Activated CD4-positive, alpha-beta T cell treated with anti-CD3 and anti-CD28 coated beads, Interleukin-2, amount 50 U/mL, for 4 hours (primary cell): ENCODE measurements around the gene GLDN.

ENCODE experiments used
- DNase-seq, 2 experiments: peaks; one replicate each; pipeline ENCODE4 v3.0.0-alpha.2; 2020

GLDN gene

DNA sequence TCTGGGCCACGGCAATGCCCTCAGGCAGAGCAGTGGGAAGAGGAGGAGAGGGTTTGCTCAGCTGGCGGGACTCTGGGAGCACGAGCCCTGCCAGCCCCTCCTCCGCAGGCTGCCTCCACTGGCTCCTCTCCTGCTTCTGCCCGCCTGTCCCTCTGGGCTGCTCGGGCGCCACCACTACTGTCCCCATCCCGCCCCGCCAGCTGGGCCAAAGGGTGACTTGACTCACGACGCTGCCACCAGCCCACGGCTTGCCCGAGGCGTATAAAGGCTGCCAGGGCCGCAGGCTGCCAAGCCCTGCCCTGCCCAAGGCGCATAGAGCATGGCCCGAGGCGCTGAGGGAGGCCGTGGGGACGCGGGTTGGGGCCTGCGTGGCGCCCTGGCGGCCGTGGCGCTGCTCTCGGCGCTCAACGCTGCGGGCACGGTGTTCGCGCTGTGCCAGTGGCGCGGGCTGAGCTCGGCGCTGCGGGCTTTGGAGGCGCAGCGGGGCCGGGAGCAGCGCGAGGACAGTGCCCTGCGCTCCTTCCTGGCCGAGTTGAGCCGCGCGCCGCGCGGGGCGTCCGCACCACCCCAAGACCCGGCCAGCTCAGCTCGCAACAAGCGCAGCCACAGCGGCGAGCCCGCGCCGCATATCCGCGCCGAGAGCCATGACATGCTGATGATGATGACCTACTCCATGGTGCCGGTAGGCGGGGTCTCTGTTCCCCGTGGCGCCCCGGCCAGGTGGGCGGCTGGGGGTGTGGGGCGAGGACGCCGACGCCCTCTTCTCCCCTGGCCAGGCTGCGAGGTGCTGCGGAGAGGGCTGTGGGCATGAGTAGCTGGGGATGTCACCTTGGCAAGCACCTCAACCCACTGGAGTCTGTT, at the start of gene GLDN:
TSS of gene GLDN (plus strand) at position 290 of the 861 bp plus-strand sequence. CDS start at position 320, 30 bp downstream.
- no peak for DNase-seq

DNA sequence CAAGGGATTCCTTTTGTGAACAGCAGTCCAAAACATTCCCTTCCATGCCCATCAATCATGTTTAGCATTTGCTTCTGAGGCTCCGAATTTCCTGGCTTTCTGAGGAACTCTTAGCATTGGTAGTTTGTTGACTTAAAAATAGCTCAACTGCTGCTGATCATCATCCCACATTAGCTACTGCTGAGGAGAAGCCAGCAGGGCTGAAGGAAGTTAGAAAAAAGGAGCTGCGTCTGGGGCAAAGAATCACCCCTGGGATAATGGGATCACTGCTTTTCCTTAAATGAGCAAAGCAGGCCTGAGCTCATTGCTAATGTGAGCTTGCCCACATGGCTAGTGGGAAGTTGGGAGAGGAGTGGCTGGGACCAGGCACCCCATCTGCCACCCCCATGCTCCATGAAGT, 42.8 kb upstream of the GLDN start:
- no peak for DNase-seq

DNA sequence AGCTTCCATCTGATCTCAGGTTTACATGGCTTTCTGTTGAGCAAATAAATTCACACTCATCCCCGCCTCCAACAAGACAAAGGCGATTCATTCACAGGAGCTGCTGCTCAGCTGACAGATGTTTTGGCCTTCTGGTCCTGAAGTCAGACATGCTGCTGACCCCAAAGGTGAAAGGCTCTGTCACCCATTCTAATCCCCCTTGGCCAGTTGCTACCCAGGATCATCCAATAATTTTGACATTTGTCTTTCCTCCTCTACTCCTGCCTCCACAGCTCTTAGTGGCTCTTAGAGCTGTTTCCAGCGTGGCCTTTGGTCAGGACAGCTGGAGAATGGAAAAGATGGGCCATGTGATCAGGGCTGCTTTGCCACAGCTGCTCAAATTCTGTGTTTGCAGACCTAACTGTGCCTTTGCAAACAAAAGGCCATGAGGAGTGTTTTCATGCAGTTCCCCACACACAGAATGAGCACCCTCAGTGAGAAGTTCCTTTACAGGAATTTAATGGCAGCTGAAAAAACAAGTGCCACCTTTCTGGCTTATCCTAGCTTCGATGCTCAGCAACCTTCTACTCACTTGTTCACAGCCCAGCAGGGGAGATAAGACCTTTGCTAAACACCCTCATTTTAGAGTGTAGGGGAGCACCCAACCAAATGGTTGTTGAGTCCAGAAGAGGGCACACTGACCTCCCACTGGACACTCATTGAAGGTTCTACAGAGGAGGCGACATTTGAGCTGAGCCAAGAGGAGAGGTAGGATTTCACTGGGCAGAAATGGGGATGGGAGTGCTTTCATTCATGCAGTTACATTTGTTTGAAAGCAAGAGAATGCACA, 42.1 kb upstream of the GLDN start:
- no peak for DNase-seq

GRCh38 chr15:51302480-51302879, 39.0 kb upstream of the GLDN start:
- DNase-seq = no peak

GRCh38 chr15:51303462-51303980, 37.9 kb upstream of the GLDN start:
- no peak for DNase-seq

DNA sequence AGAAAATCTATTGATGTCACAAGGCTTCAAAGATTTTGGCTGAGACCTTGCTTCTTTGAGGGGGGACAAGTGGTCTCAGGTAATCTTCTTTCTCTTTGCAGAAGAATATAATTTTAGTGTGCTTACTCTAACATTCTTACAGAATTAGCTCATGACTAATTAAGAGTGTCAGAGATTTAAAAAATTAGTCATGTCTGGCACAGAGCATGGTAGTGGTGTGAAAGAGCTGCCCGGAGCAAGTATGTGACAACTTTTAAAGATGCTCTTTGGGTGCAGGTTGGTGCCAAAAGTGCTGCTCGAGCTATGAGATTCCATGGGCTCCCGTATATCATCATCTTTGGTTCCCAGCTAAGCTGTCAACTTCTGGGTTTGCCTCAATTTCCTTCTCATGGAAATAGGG, 34.1 kb upstream of the GLDN start:
- no peak for DNase-seq

DNA sequence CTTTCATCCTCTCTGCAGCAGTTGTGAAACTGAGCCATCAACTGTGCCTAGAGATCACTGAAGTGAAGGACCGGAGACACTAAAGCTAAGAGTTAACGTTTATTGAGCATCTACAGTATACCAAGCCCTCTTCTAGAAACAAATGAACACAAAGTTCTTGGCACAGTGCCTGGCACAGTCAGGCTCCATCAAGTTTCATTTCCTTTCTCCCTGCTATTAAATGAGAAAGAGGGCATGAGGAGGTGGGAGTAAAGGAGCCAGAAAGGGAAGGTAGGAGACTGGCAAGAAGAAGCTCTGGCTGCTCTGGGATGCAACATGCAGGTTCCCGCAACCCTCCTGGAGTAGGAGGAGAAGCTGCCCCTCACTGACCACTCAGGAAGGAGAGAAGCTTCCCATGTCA, 33.6 kb upstream of the GLDN start:
- DNase-seq = no peak

GRCh38 chr15:51310064-51310463, 31.4 kb upstream of the GLDN start:
- no peak for DNase-seq

GRCh38 chr15:51311510-51311909, 29.9 kb upstream of the GLDN start:
- DNase-seq = no peak

DNA sequence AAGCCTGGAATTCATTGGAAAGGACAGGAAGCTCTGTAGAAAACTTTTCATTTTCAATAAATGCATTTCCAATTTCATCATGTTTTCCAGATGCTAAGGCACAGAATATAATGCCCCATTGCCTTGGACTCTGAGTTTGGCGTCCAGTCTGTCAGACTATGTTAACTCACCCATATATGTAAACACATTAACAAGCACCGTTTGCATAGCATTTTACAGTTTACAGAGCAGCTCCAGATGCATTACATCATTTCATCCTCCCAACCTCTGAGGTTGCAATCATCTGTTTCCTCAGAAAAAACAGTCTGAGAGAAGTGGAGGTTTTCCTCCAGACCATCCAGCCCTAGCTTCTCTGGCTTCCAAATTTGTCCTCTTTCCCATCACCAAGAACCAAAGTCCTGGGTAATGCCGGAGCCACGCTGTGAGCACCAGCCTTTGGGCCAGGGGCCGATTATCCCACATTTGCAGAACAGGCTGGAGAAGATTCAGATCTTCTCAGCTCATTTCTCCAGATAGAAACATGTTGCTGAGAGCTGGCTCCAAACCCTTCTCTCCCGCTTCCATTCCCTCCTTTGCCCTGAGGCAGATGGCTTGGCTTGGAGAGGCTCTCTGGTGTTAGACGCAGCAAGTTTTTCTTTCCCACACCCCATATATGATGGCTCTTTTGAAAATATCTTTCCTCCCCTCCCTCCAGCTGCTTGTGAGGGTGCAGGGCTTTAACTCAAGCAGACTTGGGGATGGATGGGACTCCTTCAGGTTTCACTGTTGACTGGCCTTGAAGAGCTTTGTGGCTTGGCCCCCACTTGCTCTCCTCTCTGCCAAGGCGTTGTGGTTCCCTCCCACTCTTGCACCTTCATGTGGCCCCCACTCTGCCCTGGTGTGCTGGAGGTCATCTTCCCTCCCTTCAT, 29.0 kb upstream of the GLDN start:
- no peak for DNase-seq

DNA sequence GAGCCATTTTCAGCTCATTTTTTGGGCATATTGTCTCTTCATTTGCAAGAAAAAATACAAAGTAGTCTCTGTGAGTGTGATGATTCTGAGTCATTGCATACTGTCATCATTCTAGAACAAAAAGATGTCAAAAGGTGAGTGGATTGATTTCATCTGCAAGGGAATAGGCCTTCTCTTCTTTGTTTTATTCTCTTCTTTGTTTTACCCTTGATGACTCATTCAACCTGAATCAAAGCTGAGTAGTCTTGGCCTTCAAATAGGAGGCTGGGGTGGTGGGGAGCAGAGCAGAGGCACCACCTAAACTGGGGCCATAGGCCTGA, 28.4 kb upstream of the GLDN start:
- DNase-seq = no peak

GRCh38 chr15:51313644-51314280, 27.7 kb upstream of the GLDN start:
- no peak for DNase-seq

- DNase-seq = no peak
Measured at GRCh38 chr15:51314391-51315337, 26.8 kb upstream of the GLDN start.

DNA sequence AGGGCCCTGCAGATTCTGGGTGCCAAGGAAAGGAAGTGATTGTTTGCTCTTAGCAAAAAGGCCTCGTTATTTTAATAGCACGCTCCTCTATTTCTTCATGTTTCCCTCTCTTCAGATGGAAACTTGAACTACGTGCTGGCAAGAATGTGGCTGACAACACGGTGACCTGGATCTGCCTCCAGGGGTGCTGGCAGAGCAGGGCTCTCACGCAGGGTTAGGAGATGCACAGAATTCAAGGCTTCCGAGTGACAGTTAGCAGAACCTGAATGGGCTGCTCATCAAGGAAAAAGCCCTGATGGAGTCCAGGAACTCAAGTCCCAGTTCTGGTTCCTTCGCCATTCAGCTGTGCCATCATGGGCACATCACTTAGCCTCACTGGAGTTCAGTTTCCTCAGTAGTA, 25.7 kb upstream of the GLDN start:
- DNase-seq = no peak

DNA sequence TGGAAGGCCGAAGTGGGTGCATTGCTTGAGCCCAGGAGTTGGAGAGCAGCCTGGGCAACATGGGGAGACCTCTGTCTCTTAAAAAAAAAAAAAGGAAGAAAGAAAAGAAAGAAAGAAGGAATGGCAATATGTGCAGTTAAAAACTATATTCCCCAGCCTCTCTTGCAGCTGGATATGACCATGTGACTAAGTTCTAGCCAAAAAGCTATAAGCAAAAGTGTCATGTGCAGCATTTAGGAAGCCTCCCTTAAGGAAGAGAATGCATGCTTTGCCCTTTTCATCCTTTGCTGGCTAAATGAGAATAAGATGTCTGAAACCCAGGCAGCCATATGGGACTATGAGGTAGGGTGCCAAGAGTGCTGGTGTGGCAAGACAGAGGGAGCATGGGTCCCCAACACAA, 24.8 kb upstream of the GLDN start:
- DNase-seq = no peak

GRCh38 chr15:51318382-51319150, 22.9 kb upstream of the GLDN start:
- DNase-seq = no peak

GRCh38 chr15:51319539-51319938, 21.9 kb upstream of the GLDN start:
- no peak for DNase-seq

- no peak for DNase-seq
Measured at GRCh38 chr15:51320843-51321242, 20.6 kb upstream of the GLDN start.

DNA sequence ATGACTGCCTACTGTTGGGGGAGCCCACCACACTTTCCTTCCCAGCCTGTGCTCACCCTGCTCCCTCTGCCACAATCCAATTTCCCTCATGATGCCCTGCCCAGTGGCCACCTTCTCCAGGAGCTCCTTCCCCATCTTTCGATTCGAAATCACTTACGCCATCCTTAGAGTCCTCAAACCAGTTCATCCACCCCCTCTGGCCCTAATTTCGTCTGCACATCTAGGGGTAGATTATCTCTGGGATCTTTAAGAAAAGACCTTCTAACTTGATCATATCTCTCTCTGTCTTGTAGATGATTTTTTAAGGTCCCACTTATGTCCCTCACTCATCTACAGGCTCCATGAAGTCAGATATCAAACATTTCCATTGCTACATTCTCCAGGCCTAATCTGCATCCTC, 20.1 kb upstream of the GLDN start:
- no peak for DNase-seq

DNA sequence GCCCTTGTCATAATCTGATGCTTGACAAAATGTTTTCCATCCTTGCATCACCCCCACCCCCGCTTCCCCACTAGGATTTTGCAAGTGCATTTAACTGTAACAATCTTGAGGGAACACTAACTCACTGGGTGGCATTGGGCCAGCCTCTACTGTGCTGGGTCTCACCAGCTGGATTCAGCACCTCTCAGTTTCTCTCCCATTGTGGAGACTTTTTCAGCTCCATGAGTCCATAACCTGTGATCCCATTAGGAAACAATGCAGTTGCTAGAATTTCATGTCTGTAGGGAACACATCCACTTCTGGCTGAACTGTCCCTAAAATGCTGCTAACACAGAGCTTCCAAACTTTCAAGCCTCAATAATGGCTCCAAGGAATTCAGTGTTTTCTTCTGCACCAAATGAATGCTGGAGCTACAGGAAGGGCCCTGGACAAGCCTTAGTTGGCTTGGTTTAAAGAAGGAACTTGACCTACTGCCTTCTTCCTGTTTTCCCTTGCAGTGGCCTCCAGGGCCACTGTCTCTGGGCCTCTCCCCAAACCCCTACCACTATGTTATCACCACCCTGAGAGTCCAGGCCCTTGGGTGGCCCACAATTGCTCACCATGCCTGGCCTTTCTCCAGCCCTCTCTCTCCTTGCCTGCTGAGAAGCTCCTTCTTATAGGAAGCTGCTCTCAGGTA, 18.7 kb upstream of the GLDN start:
- no peak for DNase-seq
